GM12878 (cell line): Measurements from ENCODE around the gene MYBPC2. TPM values are rescaled to one million over a fixed set of nuclear protein-coding genes. Genes with fewer than 3 reads are reported as not detected.
A peak's percentile ranks its signal among the peaks of the same experiment; 100 is the strongest.

Experiments
- ASH2L ChIP-seq: fragments of 300-600, 200-600 bp; sonication (generic); IDR thresholded peaks from 2 replicates; pipeline ENCODE4 v1.6.1; 2017; ENCODE audit warnings: low read depth, mild to moderate bottlenecking, borderline replicate concordance
- CHD2 ChIP-seq: IDR thresholded peaks from 2 replicates; pipeline ENCODE4 v1.6.1; 2011; ENCODE audit warnings: low read depth, low read length, improper control_type of control experiment, borderline replicate concordance
- EP300 ChIP-seq, 2 experiments: fragments of 150-350 bp in 1 of 2; IDR thresholded peaks; 2 replicates each; pipeline ENCODE4 v1.6.1; 2011 to 2012; ENCODE audit warnings: low read depth in 2 of 2, low read length in 2 of 2, borderline replicate concordance in 1 of 2, improper control_type of control experiment in 1 of 2, inconsistent platforms in 1 of 2; ENCODE audit not compliant: control insufficient read depth in 1 of 2
- GATAD2B ChIP-seq: fragments of 450-650 bp; conservative IDR thresholded peaks from 2 replicates; pipeline ENCODE4 v1.6.1; 2017; ENCODE audit warnings: low read depth, mild to moderate bottlenecking, moderate library complexity
- MXI1 ChIP-seq: fragments of 150-350 bp; IDR thresholded peaks from 2 replicates; pipeline ENCODE4 v1.6.1; 2011; ENCODE audit warnings: low read depth, mild to moderate bottlenecking, inconsistent platforms, low read length, improper control_type of control experiment
- POLR2A ChIP-seq: IDR thresholded peaks from 2 replicates; pipeline ENCODE4 v1.6.1; 2011; ENCODE audit warnings: low read depth, mild to moderate bottlenecking, low read length
- POLR2AphosphoS5 ChIP-seq: IDR thresholded peaks from 2 replicates; pipeline ENCODE4 v1.6.1; 2011; ENCODE audit warnings: mild to moderate bottlenecking, low read length, inconsistent platforms
- polyA plus RNA-seq, 11 experiments: library from polyadenylated mRNA; depleted of rRNA in 4 of 11; unstranded in 6 of 11; stranded (reverse) in 5 of 11; fragments of >200 nt; fragmentation: Nextera tagmentation in 4 of 11; fragmentation: Illumina TruSeq in 1 of 11; extraction: Ambion mirVana in 4 of 11; extraction: Trizol in 1 of 11; gene quantifications; 1 replicate in 1 of 11; 2 replicates in 10 of 11; pipeline versions ENCODE4 v1.2.1 to v1.2.3, GENCODE V29; 2011 to 2016; ENCODE audit warnings: inconsistent platforms in 2 of 11, missing spikeins in 2 of 11, low read depth in 1 of 11
- total RNA-seq, 4 experiments: library from RNA; depleted of rRNA in 3 of 4; stranded (reverse); fragments of >200 nt in 3 of 4; fragmentation: Illumina TruSeq in 1 of 4; extraction: Trizol in 1 of 4; gene quantifications; 2 replicates each; pipeline versions ENCODE4 v1.2.1 to v1.2.3, GENCODE V29; 2013 to 2021
- TF ChIP-seq, protein P1 (sequence below): fragments of 450-650 bp; conservative IDR thresholded peaks from 2 replicates; pipeline ENCODE4 v1.6.1; 2017; ENCODE audit warnings: mild to moderate bottlenecking, moderate library complexity
- TF ChIP-seq, protein P2 (sequence below): fragments of 150-350 bp; IDR thresholded peaks from 2 replicates; pipeline ENCODE4 v1.6.1; 2014; ENCODE audit warnings: mild to moderate bottlenecking, low read depth, low read length

Gene MYBPC2
- total and polyA plus RNA-seq, 10 of the 15 experiments (the other 5 are each of a cell fraction or from before 2014, with no cell fraction given) = 0.09 to 2.6 (median 0.61) TPM

DNA sequence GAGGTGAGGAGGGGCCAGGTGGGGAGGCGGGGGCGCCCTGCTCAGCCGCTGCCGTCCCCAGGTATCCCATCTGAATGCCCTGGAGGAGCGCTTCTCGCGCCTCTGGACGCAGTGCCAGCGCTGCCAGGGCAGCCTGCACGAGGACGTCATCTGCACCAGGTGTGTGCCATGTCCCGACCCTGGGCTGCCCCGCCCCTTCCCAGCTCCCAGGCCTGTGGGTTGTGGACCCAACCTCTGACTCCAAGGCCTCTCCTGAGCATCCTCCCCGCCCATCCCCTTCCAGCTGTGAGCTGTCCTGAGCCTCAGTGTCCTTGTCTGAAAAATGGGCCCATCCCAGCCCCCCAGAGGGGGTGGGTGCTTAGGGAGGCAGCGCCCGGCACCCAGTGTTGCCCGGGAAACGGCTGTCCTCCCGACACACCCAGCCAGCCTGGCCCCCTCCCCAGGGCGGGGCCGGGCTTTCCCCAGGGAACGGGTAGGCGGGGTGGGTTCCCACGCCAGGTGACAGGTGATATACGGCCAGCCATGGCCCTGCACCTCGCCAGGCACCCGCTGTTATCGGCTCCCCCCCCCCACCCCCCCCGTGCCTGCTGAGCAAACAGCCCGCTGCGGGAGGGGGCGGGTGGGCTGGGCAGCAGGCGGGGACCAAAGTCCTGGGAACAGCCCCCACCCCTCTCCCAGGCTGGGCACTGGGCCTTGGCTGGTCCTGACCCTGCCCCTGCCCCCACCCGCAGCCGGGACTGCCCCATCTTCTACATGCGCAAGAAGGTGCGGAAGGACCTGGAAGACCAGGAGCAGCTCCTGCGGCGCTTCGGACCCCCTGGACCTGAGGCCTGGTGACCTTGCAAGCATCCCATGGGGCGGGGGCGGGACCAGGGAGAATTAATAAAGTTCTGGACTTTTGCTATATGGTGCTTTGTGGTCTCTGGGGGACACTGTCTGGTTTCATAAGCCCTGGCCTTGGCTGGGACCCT, 15.3 kb upstream of the MYBPC2 start (continued):
- TF ChIP-seq, protein P1, sequence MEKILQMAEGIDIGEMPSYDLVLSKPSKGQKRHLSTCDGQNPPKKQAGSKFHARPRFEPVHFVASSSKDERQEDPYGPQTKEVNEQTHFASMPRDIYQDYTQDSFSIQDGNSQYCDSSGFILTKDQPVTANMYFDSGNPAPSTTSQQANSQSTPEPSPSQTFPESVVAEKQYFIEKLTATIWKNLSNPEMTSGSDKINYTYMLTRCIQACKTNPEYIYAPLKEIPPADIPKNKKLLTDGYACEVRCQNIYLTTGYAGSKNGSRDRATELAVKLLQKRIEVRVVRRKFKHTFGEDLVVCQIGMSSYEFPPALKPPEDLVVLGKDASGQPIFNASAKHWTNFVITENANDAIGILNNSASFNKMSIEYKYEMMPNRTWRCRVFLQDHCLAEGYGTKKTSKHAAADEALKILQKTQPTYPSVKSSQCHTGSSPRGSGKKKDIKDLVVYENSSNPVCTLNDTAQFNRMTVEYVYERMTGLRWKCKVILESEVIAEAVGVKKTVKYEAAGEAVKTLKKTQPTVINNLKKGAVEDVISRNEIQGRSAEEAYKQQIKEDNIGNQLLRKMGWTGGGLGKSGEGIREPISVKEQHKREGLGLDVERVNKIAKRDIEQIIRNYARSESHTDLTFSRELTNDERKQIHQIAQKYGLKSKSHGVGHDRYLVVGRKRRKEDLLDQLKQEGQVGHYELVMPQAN = 0 out of 2 replicates have a peak, but pooled peaks have one; percentile 8
- TF ChIP-seq, protein P2, sequence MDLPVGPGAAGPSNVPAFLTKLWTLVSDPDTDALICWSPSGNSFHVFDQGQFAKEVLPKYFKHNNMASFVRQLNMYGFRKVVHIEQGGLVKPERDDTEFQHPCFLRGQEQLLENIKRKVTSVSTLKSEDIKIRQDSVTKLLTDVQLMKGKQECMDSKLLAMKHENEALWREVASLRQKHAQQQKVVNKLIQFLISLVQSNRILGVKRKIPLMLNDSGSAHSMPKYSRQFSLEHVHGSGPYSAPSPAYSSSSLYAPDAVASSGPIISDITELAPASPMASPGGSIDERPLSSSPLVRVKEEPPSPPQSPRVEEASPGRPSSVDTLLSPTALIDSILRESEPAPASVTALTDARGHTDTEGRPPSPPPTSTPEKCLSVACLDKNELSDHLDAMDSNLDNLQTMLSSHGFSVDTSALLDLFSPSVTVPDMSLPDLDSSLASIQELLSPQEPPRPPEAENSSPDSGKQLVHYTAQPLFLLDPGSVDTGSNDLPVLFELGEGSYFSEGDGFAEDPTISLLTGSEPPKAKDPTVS = no peak
- peak; percentile 50 for TF ChIP-seq GATAD2B
- no peak for TF ChIP-seq ASH2L
- TF ChIP-seq CHD2 = 0 out of 2 replicates have a peak, but pooled peaks have one; percentile 14
- 0 out of 2 replicates have a peak, but pooled peaks have one; percentile 32 for TF ChIP-seq POLR2A
- no peak for TF ChIP-seq EP300 (IDR thresholded peaks at IDR 0.05; ENCODE audit: borderline replicate concordance in 1 of 2, control insufficient read depth in 1 of 2, low read depth in 2 of 2, low read length in 2 of 2)
- 0 out of 2 replicates have a peak, but pooled peaks have one; percentile 26 for TF ChIP-seq MXI1
- TF ChIP-seq POLR2AphosphoS5 = 0 out of 2 replicates have a peak, but pooled peaks have one; percentile 4
